ENCODE data around the gene UBAP1. TPM values are rescaled to one million over a fixed set of nuclear protein-coding genes. Genes with fewer than 3 reads are reported as not detected.

UBAP1 gene
- total and polyA plus RNA-seq, 9 of the 15 experiments (the other 6 are each of a cell fraction or from before 2014, with no cell fraction given), result 1.3 to 33.4 (median 16.5) TPM

GRCh38 chr9:34262971-34263370 is 84.1 kb downstream of the UBAP1 start (continued):
- TF ChIP-seq MGA (IDR thresholded peaks at IDR 0.05) (no peak), ZSCAN29 (IDR thresholded peaks at IDR 0.05) (no peak), NR2C1 (IDR thresholded peaks at IDR 0.05) (no peak), NR2C1 (tag; IDR thresholded peaks at IDR 0.05) (no peak), HNRNPL (IDR thresholded peaks at IDR 0.05; ENCODE audit: low read depth, low read length) (no peak), SLC30A9 (CRISPR knock-in tag; IDR thresholded peaks at IDR 0.05) (no peak), TSHZ1 (CRISPR knock-in tag; IDR thresholded peaks at IDR 0.05) (no peak)
